GM23338 (cell line): ENCODE data around the gene SUSD3.

Experiments used
- CREB1 ChIP-seq: fragments of 250-450 bp; sonication (Bioruptor Pico); IDR thresholded peaks from 2 replicates; pipeline ENCODE4 v1.5.0; 2020; ENCODE audit warnings: low read depth, mild to moderate bottlenecking, moderate library complexity
- CTCF ChIP-seq, 2 experiments: fragments of 200-600 bp in 1 of 2; sonication (generic) in 1 of 2; conservative IDR thresholded peaks; 2 replicates each; pipeline versions ENCODE4 v1.5.1 to v1.6.1; 2016 to 2017; ENCODE audit warnings: antibody characterized with exemption in 2 of 2, low read depth in 2 of 2, mild to moderate bottlenecking in 2 of 2, moderate library complexity in 1 of 2
- EZH2 ChIP-seq: fragments of 200-600 bp; sonication (generic); IDR thresholded peaks from one replicate; pipeline ENCODE4 v1.8.0; 2017; ENCODE audit warnings: antibody characterized with exemption, mild to moderate bottlenecking, low read depth; ENCODE audit not compliant: unreplicated experiment
- EZH2phosphoT487 ChIP-seq: fragments of 200-600 bp; sonication (generic); IDR thresholded peaks from one replicate; pipeline ENCODE4 v1.8.1; 2018; ENCODE audit warnings: antibody characterized with exemption; ENCODE audit not compliant: unreplicated experiment
- POLR2AphosphoS5 ChIP-seq: IDR thresholded peaks from 2 replicates; pipeline ENCODE4 v1.6.1; 2016; ENCODE audit warnings: antibody characterized with exemption, low read depth
- REST ChIP-seq: IDR thresholded peaks from one replicate; pipeline ENCODE4 v1.6.1; 2018; ENCODE audit warnings: antibody characterized with exemption; ENCODE audit not compliant: unreplicated experiment

- TF ChIP-seq CTCF (conservative IDR thresholded peaks at IDR 0.05; ENCODE audit: low read depth in 2 of 2) = no peak
- TF ChIP-seq EZH2 = no peak
- TF ChIP-seq POLR2AphosphoS5 = no peak
- no peak for TF ChIP-seq REST
- no peak for TF ChIP-seq CREB1 (CRISPR knock-in tag)
- TF ChIP-seq EZH2phosphoT487 = no peak
Observed at GRCh38 chr9:93089481-93089991, 31.0 kb downstream of the SUSD3 start.
